Measurements from ENCODE around the gene CCNG1.

CCNG1 gene

GRCh38 chr5:163397354-163397753, 40.0 kb upstream of the CCNG1 start:
- H3K9me3 ChIP-seq (ENCODE audit: insufficient read depth, low read depth, low read length), result no peaks in the 10 kb centered on the region
- no peaks in the 10 kb centered on the region for H3K79me2 ChIP-seq (ENCODE audit: insufficient read depth, low read length)
- H3K36me3 ChIP-seq (ENCODE audit: insufficient read depth, low read length), result no peaks in the 10 kb centered on the region
- no peak overlapping the region for H3K4me2 ChIP-seq (ENCODE audit: low read depth, low read length, poor library complexity, severe bottlenecking)
- H3K9me2 ChIP-seq (replicated peaks; ENCODE audit: low read depth, low read length), result no peaks in the 10 kb centered on the region
- H3F3A ChIP-seq (ENCODE audit: low read depth), result no peaks in the 10 kb centered on the region
- H3K27me3 ChIP-seq (ENCODE audit: insufficient read depth, low read length, poor library complexity, severe bottlenecking), result no peaks in the 10 kb centered on the region
- no peak for TF ChIP-seq EZH2phosphoT487 (IDR thresholded peaks at IDR 0.05; ENCODE audit: borderline replicate concordance)
- TF ChIP-seq, protein P1, sequence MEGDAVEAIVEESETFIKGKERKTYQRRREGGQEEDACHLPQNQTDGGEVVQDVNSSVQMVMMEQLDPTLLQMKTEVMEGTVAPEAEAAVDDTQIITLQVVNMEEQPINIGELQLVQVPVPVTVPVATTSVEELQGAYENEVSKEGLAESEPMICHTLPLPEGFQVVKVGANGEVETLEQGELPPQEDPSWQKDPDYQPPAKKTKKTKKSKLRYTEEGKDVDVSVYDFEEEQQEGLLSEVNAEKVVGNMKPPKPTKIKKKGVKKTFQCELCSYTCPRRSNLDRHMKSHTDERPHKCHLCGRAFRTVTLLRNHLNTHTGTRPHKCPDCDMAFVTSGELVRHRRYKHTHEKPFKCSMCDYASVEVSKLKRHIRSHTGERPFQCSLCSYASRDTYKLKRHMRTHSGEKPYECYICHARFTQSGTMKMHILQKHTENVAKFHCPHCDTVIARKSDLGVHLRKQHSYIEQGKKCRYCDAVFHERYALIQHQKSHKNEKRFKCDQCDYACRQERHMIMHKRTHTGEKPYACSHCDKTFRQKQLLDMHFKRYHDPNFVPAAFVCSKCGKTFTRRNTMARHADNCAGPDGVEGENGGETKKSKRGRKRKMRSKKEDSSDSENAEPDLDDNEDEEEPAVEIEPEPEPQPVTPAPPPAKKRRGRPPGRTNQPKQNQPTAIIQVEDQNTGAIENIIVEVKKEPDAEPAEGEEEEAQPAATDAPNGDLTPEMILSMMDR (conservative IDR thresholded peaks at IDR 0.05; ENCODE audit: low read length), result no peak
- no peak overlapping the region for H3K9ac ChIP-seq (ENCODE audit: low read depth, low read length, poor library complexity, severe bottlenecking)
- H3K4me3 ChIP-seq (ENCODE audit: low read length, poor library complexity, severe bottlenecking), result no peak overlapping the region
- H4K20me1 ChIP-seq (ENCODE audit: insufficient read depth, low read length, poor library complexity, severe bottlenecking), result no peaks in the 10 kb centered on the region
- H2AFZ ChIP-seq (ENCODE audit: low read length), result no peak overlapping the region
- no peaks in the 10 kb centered on the region for H3K4me1 ChIP-seq (ENCODE audit: insufficient read depth, low read length, poor library complexity, severe bottlenecking)

GRCh38 chr5:163399923-163400322, 37.5 kb upstream of the CCNG1 start:
- Histone ChIP-seq H3K27me3 (ENCODE audit: insufficient read depth, low read length, poor library complexity, severe bottlenecking) (no peaks in the 10 kb centered on the region), H3K4me3 (ENCODE audit: low read length, poor library complexity, severe bottlenecking) (no peak overlapping the region), H3K4me1 (ENCODE audit: insufficient read depth, low read length, poor library complexity, severe bottlenecking) (no peaks in the 10 kb centered on the region), H3K9me2 (replicated peaks; ENCODE audit: low read depth, low read length) (no peaks in the 10 kb centered on the region), H4K20me1 (ENCODE audit: insufficient read depth, low read length, poor library complexity, severe bottlenecking) (no peaks in the 10 kb centered on the region), H3K4me2 (ENCODE audit: low read depth, low read length, poor library complexity, severe bottlenecking) (no peak overlapping the region), H2AFZ (ENCODE audit: low read length) (no peak overlapping the region), H3K79me2 (ENCODE audit: insufficient read depth, low read length) (no peaks in the 10 kb centered on the region), H3K36me3 (ENCODE audit: insufficient read depth, low read length) (no peaks in the 10 kb centered on the region), H3K9ac (ENCODE audit: low read depth, low read length, poor library complexity, severe bottlenecking) (no peak overlapping the region), H3F3A (ENCODE audit: low read depth) (no peaks in the 10 kb centered on the region), H3K9me3 (ENCODE audit: insufficient read depth, low read depth, low read length) (no peaks in the 10 kb centered on the region)
- TF ChIP-seq, protein P1 (conservative IDR thresholded peaks at IDR 0.05; ENCODE audit: low read length), result no peak
- no peak for TF ChIP-seq EZH2phosphoT487 (IDR thresholded peaks at IDR 0.05; ENCODE audit: borderline replicate concordance)

GRCh38 chr5:163401271-163401670, 36.1 kb upstream of the CCNG1 start:
- Histone ChIP-seq H3K9me2 (replicated peaks; ENCODE audit: low read depth, low read length) (no peaks in the 10 kb centered on the region), H3K36me3 (ENCODE audit: insufficient read depth, low read length) (no peaks in the 10 kb centered on the region), H3K27me3 (ENCODE audit: insufficient read depth, low read length, poor library complexity, severe bottlenecking) (no peaks in the 10 kb centered on the region), H3F3A (ENCODE audit: low read depth) (no peaks in the 10 kb centered on the region), H3K79me2 (ENCODE audit: insufficient read depth, low read length) (no peaks in the 10 kb centered on the region), H3K9me3 (ENCODE audit: insufficient read depth, low read depth, low read length) (no peaks in the 10 kb centered on the region), H3K4me3 (ENCODE audit: low read length, poor library complexity, severe bottlenecking) (no peak overlapping the region), H4K20me1 (ENCODE audit: insufficient read depth, low read length, poor library complexity, severe bottlenecking) (no peaks in the 10 kb centered on the region), H3K4me1 (ENCODE audit: insufficient read depth, low read length, poor library complexity, severe bottlenecking) (no peaks in the 10 kb centered on the region), H2AFZ (ENCODE audit: low read length) (no peak overlapping the region), H3K4me2 (ENCODE audit: low read depth, low read length, poor library complexity, severe bottlenecking) (no peak overlapping the region), H3K9ac (ENCODE audit: low read depth, low read length, poor library complexity, severe bottlenecking) (no peak overlapping the region)
- TF ChIP-seq EZH2phosphoT487 (IDR thresholded peaks at IDR 0.05; ENCODE audit: borderline replicate concordance), result no peak
- TF ChIP-seq, protein P1 (conservative IDR thresholded peaks at IDR 0.05; ENCODE audit: low read length), result no peak

Data from Loucy (cell line).